ENCODE results near the gene TNNI3K.

Gene TNNI3K

GRCh38 chr1:74526708-74527107 lies 291.5 kb downstream of the TNNI3K start:
- intact Hi-C loops (cut with DNase I; ENCODE audit: low total_unique reads), result no loop called here
- no peak for DNase-seq
- Histone ChIP-seq H3K4me1 (no peaks in the 10 kb centered on the region), H3K9me3 (no peaks in the 10 kb centered on the region), H3K27me3 (no peaks in the 10 kb centered on the region), H3K4me3 (no peak overlapping the region), H3K36me3 (no peaks in the 10 kb centered on the region), H3K27ac (no peak overlapping the region)
- TF ChIP-seq CTCF (IDR thresholded peaks at IDR 0.05), result no peak

DNA sequence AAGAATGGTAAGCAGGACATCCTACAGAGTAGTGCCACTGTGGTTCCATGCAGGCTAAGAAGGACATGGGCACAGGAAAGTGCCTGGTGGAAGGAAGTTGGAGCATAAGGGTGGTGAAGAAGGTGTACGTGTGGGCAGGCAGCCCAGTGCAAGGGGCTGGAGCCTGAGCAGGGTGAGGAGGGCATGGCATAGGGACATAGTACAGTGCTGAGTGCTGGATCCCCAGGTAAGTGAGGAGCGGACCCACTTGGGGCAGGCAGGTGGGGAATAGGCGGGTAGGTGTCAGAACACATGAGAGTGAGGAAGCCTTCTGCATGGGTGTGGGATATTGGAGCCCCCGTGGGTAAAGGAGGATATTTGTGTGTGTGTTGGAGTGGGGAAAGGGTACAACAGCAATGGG lies 292.9 kb downstream of the TNNI3K start:
- TF ChIP-seq CTCF (IDR thresholded peaks at IDR 0.05), result no peak
- Histone ChIP-seq H3K27ac (no peak overlapping the region), H3K36me3 (no peaks in the 10 kb centered on the region), H3K27me3 (no peaks in the 10 kb centered on the region), H3K4me1 (no peaks in the 10 kb centered on the region), H3K9me3 (no peaks in the 10 kb centered on the region), H3K4me3 (no peak overlapping the region)
- intact Hi-C loops (cut with DNase I; ENCODE audit: low total_unique reads), result no loop called here
- no peak for DNase-seq

- DNase-seq, result no peak
- H3K36me3 ChIP-seq, result no peaks in the 10 kb centered on the region
- no peaks in the 10 kb centered on the region for H3K9me3 ChIP-seq
- no peak overlapping the region for H3K4me3 ChIP-seq
- intact Hi-C loops (cut with DNase I; ENCODE audit: low total_unique reads), result no loop called here
- H3K4me1 ChIP-seq, result peaks cover 0 to 7% (median 0%) of the 10 kb centered on the region in 4 donors
- H3K27ac ChIP-seq, result no peak overlapping the region
- H3K27me3 ChIP-seq, result no peaks in the 10 kb centered on the region
- no peak for TF ChIP-seq CTCF (IDR thresholded peaks at IDR 0.05)
Observed at GRCh38 chr1:74530892-74531291, 295.7 kb downstream of the TNNI3K start.

GRCh38 chr1:74531796-74532195 lies 296.6 kb downstream of the TNNI3K start:
- DNase-seq, result no peak
- no peaks in the 10 kb centered on the region for H3K36me3 ChIP-seq
- no peak for TF ChIP-seq CTCF (IDR thresholded peaks at IDR 0.05)
- no peak overlapping the region for H3K27ac ChIP-seq
- no peaks in the 10 kb centered on the region for H3K9me3 ChIP-seq
- no peaks in the 10 kb centered on the region for H3K27me3 ChIP-seq
- no peak overlapping the region for H3K4me3 ChIP-seq
- intact Hi-C loops (cut with DNase I; ENCODE audit: low total_unique reads), result no loop called here
- H3K4me1 ChIP-seq, result peaks cover 0 to 7% (median 0%) of the 10 kb centered on the region in 4 donors

DNA sequence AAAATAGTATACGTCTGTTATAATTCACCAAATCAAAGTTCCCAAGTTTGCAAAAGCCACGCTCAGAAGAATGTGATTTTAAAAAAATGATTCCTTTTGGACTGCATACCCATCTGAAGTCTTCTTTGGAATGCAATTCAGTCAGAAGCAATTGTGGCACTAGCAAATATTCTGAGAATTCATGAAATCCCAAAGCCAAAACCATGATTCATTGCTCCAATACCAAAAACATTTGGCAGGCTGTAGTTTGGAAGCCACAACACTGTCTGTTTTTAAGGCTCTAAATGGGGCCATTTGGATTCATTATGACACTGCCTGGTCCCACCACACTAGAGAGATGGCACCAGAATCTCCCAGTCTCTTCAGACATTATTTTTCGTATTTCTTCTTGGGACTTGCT lies 299.1 kb downstream of the TNNI3K start:
- Histone ChIP-seq H3K27me3 (no peaks in the 10 kb centered on the region), H3K9me3 (no peaks in the 10 kb centered on the region), H3K27ac (no peak overlapping the region), H3K4me3 (no peak overlapping the region), H3K36me3 (no peaks in the 10 kb centered on the region), H3K4me1 (peaks cover 0 to 7% (median 0%) of the 10 kb centered on the region in 4 donors)
- intact Hi-C loops (cut with DNase I; ENCODE audit: low total_unique reads), result no loop called here
- DNase-seq, result no peak
- no peak for TF ChIP-seq CTCF (IDR thresholded peaks at IDR 0.05)

- no peak overlapping the region for H3K4me3 ChIP-seq
- no peak overlapping the region for H3K27ac ChIP-seq
- DNase-seq, result no peak
- TF ChIP-seq CTCF (IDR thresholded peaks at IDR 0.05), result no peak
- H3K36me3 ChIP-seq, result no peaks in the 10 kb centered on the region
- H3K9me3 ChIP-seq, result no peaks in the 10 kb centered on the region
- H3K4me1 ChIP-seq, result no peaks in the 10 kb centered on the region
- H3K27me3 ChIP-seq, result no peaks in the 10 kb centered on the region
- intact Hi-C loops (cut with DNase I; ENCODE audit: low total_unique reads), result no loop called here
Observed at GRCh38 chr1:74545821-74546220, 310.6 kb downstream of the TNNI3K start.

Data from tibial artery (tissue), 4 donors.